NCI-H345 treated with DMSO at 0.1 percent for 48 hours (cell line): ENCODE results near the gene PHLDB1.
"Not testable (repeated sequence)": the region's sequence is repeated elsewhere in the genome, so short reads cannot be mapped to it uniquely, and the experiment has no call there.

Source experiments
- DNase-seq: peaks from one replicate; lab custom pipeline; 2025; ENCODE audit not compliant: unreplicated experiment; lab: John Stamatoyannopoulos, UW

The PHLDB1 gene

GRCh38 chr11:118607401-118608359 is at the start of gene PHLDB1:
Gene PHLDB1 (plus strand): TSS chr11:118607615. CDS start chr11:118613837, 6,222 bp downstream.
- peak; percentile 15 for DNase-seq

- no peak for DNase-seq
Measured at GRCh38 chr11:118560806-118561205, 46.6 kb upstream of the PHLDB1 start.

GRCh38 chr11:118565051-118565450 is 42.4 kb upstream of the PHLDB1 start:
- DNase-seq, result no peak

- DNase-seq, result no peak
Measured at GRCh38 chr11:118569670-118570069, 37.7 kb upstream of the PHLDB1 start.

GRCh38 chr11:118570787-118571186 is 36.6 kb upstream of the PHLDB1 start:
- DNase-seq, result no peak

GRCh38 chr11:118571701-118572060 is 35.7 kb upstream of the PHLDB1 start:
- not testable (repeated sequence) for DNase-seq

- peak; percentile 41 for DNase-seq
Measured at GRCh38 chr11:118572061-118572980, 35.1 kb upstream of the PHLDB1 start, which contains the start of gene ARCN1. Gene ARCN1 (plus strand): TSS chr11:118572409. CDS start chr11:118572548, 139 bp downstream.

GRCh38 chr11:118572981-118573550 is 34.3 kb upstream of the PHLDB1 start:
- no peak for DNase-seq

GRCh38 chr11:118574636-118575035 is 32.8 kb upstream of the PHLDB1 start:
- DNase-seq, result no peak

GRCh38 chr11:118577995-118578394 is 29.4 kb upstream of the PHLDB1 start:
- not testable (repeated sequence) for DNase-seq

- peak; percentile 31 for DNase-seq
Measured at GRCh38 chr11:118581057-118581456, 26.4 kb upstream of the PHLDB1 start.

- DNase-seq, result no peak
Measured at GRCh38 chr11:118587952-118588351, 19.5 kb upstream of the PHLDB1 start.

GRCh38 chr11:118592616-118593367 is 14.6 kb upstream of the PHLDB1 start:
- DNase-seq, result no peak

- DNase-seq, result not testable (repeated sequence)
Measured at GRCh38 chr11:118594984-118595383, 12.4 kb upstream of the PHLDB1 start.

- DNase-seq, result no peak
Measured at GRCh38 chr11:118596224-118597146, 10.9 kb upstream of the PHLDB1 start.

GRCh38 chr11:118597556-118597955 is 9.9 kb upstream of the PHLDB1 start:
- no peak for DNase-seq

- DNase-seq, result no peak
Measured at GRCh38 chr11:118602331-118602730, 5.1 kb upstream of the PHLDB1 start.

- DNase-seq, result not testable (repeated sequence)
Measured at GRCh38 chr11:118603709-118604108, 3.7 kb upstream of the PHLDB1 start.

- no peak for DNase-seq
Measured at GRCh38 chr11:118604566-118604965, 2.8 kb upstream of the PHLDB1 start.
